Vagina (tissue), 2 donors: Measurements from ENCODE around the gene AGR3. TPM values are rescaled to one million over a fixed set of nuclear protein-coding genes. Genes with fewer than 3 reads are reported as not detected.

Experiments
- DNase-seq, 2 donors: peaks; one replicate each; pipeline ENCODE4 v3.0.0-alpha.2; 2017; ENCODE audit errors: extremely low spot score in 2 of 2
- H3K27ac ChIP-seq: fragments of 200-600 bp; sonication (generic); one replicate; pipeline ENCODE4 v1.5.1; 2019
- H3K27me3 ChIP-seq: fragments of 200-600 bp; sonication (generic); one replicate; pipeline ENCODE4 v1.5.1; 2019
- H3K36me3 ChIP-seq, 2 donors: fragments of 200-600 bp; sonication (generic); one replicate each; pipeline ENCODE4 v1.5.1; 2017 to 2019
- H3K4me1 ChIP-seq: fragments of 200-600 bp; sonication (generic); one replicate; pipeline ENCODE4 v1.5.1; 2019
- H3K4me3 ChIP-seq, 2 donors: fragments of 200-600 bp; sonication (generic); 1 replicate in 1 of 2; 2 replicates in 1 of 2; pipeline ENCODE4 v1.5.1; 2016 to 2019
- H3K9me3 ChIP-seq: fragments of 200-600 bp; sonication (generic); one replicate; pipeline ENCODE4 v1.5.1; 2019
- POLR2A ChIP-seq, 2 donors: fragments of 450-650 bp; IDR thresholded peaks; one replicate each; pipeline ENCODE4 v1.6.1; 2017; ENCODE audit warnings: antibody characterized with exemption in 2 of 2, mild to moderate bottlenecking in 2 of 2, moderate library complexity in 2 of 2
- POLR2AphosphoS5 ChIP-seq, 2 donors: sonication (generic); formaldehyde crosslinking; IDR thresholded peaks; one replicate each; pipeline ENCODE4 v1.9.0; 2017; ENCODE audit warnings: antibody characterized with exemption in 2 of 2, mild to moderate bottlenecking in 2 of 2, low read depth in 1 of 2; ENCODE audit not compliant: insufficient read depth in 1 of 2
- intact Hi-C: fragments of 100-400 bp; cut with DNase I; formaldehyde crosslinking; loops from one replicate; pipeline ENCODE4 v1.15.1; 2023
- total RNA-seq: library from RNA; depleted of rRNA; stranded (reverse); fragments of >200 nt; gene quantifications from one replicate; pipeline ENCODE4 v1.2.3, GENCODE V29; 2016
- TF ChIP-seq, protein P1 (sequence below), 3 experiments: fragments of 450-650 bp in 2 of 3; fragments of 200-600 bp in 1 of 3; sonication (generic) in 1 of 3; IDR thresholded peaks; one replicate each; pipeline ENCODE4 v1.5.1; 2017 to 2019; ENCODE audit warnings: antibody characterized with exemption in 3 of 3, mild to moderate bottlenecking in 2 of 3, moderate library complexity in 2 of 3

Gene AGR3
- total RNA-seq, 1 donor from 2014 or later: not detected

DNA sequence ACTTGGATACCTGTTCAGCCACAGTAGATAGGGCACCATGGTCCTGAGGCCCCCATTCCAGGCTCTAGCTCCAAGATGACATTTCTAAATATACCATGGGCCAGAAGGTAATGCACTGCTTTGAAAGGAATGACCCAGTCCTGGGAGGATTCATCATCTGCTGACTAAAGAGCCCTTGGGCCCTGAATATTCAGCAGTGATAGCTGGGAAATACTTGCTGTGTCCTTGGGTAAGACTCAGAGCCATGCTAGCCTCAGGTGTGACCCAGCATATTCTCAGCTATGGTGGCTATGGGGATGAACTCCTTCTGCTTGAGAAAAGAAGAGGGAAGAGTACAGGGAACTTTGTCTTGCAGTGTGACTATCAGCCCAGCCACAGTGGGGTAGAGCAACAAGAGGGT is 55.7 kb downstream of the AGR3 start:
- Histone ChIP-seq H3K9me3 (no peaks in the 10 kb centered on the region), H3K27ac (no peak overlapping the region), H3K27me3 (no peaks in the 10 kb centered on the region), H3K4me1 (no peaks in the 10 kb centered on the region), H3K36me3 (no peaks in the 10 kb centered on the region), H3K4me3 (no peak overlapping the region)
- TF ChIP-seq POLR2AphosphoS5 (IDR thresholded peaks at IDR 0.05; ENCODE audit: insufficient read depth in 1 of 2, low read depth in 1 of 2) (no peak), POLR2A (IDR thresholded peaks at IDR 0.05) (no peak)
- TF ChIP-seq, protein P1, sequence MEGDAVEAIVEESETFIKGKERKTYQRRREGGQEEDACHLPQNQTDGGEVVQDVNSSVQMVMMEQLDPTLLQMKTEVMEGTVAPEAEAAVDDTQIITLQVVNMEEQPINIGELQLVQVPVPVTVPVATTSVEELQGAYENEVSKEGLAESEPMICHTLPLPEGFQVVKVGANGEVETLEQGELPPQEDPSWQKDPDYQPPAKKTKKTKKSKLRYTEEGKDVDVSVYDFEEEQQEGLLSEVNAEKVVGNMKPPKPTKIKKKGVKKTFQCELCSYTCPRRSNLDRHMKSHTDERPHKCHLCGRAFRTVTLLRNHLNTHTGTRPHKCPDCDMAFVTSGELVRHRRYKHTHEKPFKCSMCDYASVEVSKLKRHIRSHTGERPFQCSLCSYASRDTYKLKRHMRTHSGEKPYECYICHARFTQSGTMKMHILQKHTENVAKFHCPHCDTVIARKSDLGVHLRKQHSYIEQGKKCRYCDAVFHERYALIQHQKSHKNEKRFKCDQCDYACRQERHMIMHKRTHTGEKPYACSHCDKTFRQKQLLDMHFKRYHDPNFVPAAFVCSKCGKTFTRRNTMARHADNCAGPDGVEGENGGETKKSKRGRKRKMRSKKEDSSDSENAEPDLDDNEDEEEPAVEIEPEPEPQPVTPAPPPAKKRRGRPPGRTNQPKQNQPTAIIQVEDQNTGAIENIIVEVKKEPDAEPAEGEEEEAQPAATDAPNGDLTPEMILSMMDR (IDR thresholded peaks at IDR 0.05): no peak
- DNase-seq: no peak
- intact Hi-C loops: no loop called here

GRCh38 chr7:16822029-16822428 is 59.8 kb downstream of the AGR3 start:
- H3K27me3 ChIP-seq: no peaks in the 10 kb centered on the region
- TF ChIP-seq, protein P1 (IDR thresholded peaks at IDR 0.05): no peak
- TF ChIP-seq POLR2A (IDR thresholded peaks at IDR 0.05) (no peak), POLR2AphosphoS5 (IDR thresholded peaks at IDR 0.05; ENCODE audit: insufficient read depth in 1 of 2, low read depth in 1 of 2) (no peak)
- no peaks in the 10 kb centered on the region for H3K36me3 ChIP-seq
- H3K4me3 ChIP-seq: no peak overlapping the region
- H3K4me1 ChIP-seq: no peaks in the 10 kb centered on the region
- H3K9me3 ChIP-seq: no peaks in the 10 kb centered on the region
- intact Hi-C loops: no loop called here
- H3K27ac ChIP-seq: no peak overlapping the region
- DNase-seq: no peak

DNA sequence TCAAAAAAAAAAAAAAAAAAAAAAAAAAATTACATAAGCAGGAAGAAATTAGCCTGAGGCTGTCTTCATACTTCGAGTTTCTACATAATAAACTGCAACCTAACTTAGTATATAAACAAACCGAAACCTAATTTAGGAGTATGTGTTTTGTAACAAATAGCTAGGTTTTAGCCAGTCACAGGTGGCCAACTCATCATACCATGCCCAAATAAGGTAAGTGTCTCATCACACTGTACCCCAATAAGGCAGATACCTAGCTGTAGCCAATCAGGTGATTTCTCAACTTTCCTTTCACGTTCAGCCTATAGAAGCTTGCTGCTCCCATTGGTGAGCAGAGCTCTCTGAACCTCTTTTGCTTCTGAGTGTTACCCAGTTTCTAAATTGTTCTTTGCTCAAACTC is 63.1 kb downstream of the AGR3 start:
- H3K4me3 ChIP-seq: no peak overlapping the region
- no peak overlapping the region for H3K27ac ChIP-seq
- no peaks in the 10 kb centered on the region for H3K9me3 ChIP-seq
- TF ChIP-seq, protein P1 (IDR thresholded peaks at IDR 0.05): no peak
- TF ChIP-seq POLR2AphosphoS5 (IDR thresholded peaks at IDR 0.05; ENCODE audit: insufficient read depth in 1 of 2, low read depth in 1 of 2) (no peak), POLR2A (IDR thresholded peaks at IDR 0.05) (no peak)
- H3K36me3 ChIP-seq: no peaks in the 10 kb centered on the region
- DNase-seq: no peak
- H3K27me3 ChIP-seq: no peaks in the 10 kb centered on the region
- H3K4me1 ChIP-seq: no peaks in the 10 kb centered on the region
- intact Hi-C loops: no loop called here

DNA sequence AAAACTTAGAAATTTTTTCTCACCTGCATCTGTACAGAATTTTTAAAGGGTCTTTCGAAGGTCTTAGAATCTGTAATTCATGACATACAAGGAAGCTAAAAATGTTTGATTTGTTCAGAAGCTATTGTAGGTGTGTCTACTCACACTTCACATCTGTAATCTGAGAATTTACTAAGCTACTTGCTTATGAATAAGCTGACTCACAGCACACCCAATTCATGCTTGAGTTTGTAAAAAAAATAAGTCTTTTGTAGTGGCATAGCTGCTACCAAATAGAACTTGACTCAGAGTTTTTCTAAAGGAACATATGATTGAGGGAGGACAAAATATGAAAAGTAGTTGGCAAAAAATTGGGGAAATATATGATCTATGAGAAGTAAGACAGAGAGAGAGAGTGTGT is 64.2 kb downstream of the AGR3 start:
- DNase-seq: no peak
- TF ChIP-seq POLR2AphosphoS5 (IDR thresholded peaks at IDR 0.05; ENCODE audit: insufficient read depth in 1 of 2, low read depth in 1 of 2): no peak
- Histone ChIP-seq H3K4me3 (no peak overlapping the region), H3K4me1 (no peaks in the 10 kb centered on the region), H3K27me3 (no peaks in the 10 kb centered on the region), H3K9me3 (no peaks in the 10 kb centered on the region), H3K27ac (no peak overlapping the region), H3K36me3 (no peaks in the 10 kb centered on the region)
- intact Hi-C loops: no loop called here

GRCh38 chr7:16816824-16817223 is 65.0 kb downstream of the AGR3 start:
- Histone ChIP-seq H3K27me3 (no peaks in the 10 kb centered on the region), H3K36me3 (no peaks in the 10 kb centered on the region), H3K4me1 (no peaks in the 10 kb centered on the region), H3K27ac (no peak overlapping the region), H3K4me3 (no peak overlapping the region), H3K9me3 (no peaks in the 10 kb centered on the region)
- no peak for DNase-seq
- TF ChIP-seq POLR2A (IDR thresholded peaks at IDR 0.05) (no peak), POLR2AphosphoS5 (IDR thresholded peaks at IDR 0.05; ENCODE audit: insufficient read depth in 1 of 2, low read depth in 1 of 2) (no peak)
- TF ChIP-seq, protein P1 (IDR thresholded peaks at IDR 0.05): no peak
- intact Hi-C loops: no loop called here

- Histone ChIP-seq H3K27ac (no peak overlapping the region), H3K36me3 (no peaks in the 10 kb centered on the region), H3K4me3 (no peak overlapping the region), H3K27me3 (no peaks in the 10 kb centered on the region), H3K4me1 (no peaks in the 10 kb centered on the region), H3K9me3 (no peaks in the 10 kb centered on the region)
- intact Hi-C loops: no loop called here
- no peak for DNase-seq
- no peak for TF ChIP-seq POLR2AphosphoS5 (IDR thresholded peaks at IDR 0.05; ENCODE audit: insufficient read depth in 1 of 2, low read depth in 1 of 2)
- TF ChIP-seq, protein P1 (IDR thresholded peaks at IDR 0.05): no peak
- no peak for TF ChIP-seq POLR2A (IDR thresholded peaks at IDR 0.05)
Observed at GRCh38 chr7:16815001-16815400, 66.8 kb downstream of the AGR3 start.
